Mucosa of descending colon (tissue), 3 donors: ENCODE data around the gene HAND1. TPM values are rescaled to one million over a fixed set of nuclear protein-coding genes. Genes with fewer than 3 reads are reported as not detected.

Source experiments
- ATAC-seq: fragments of 200-7000 bp; cut with Tn5 transposase; one replicate; pipeline ENCODE4 v1.9.1; 2020; ENCODE audit warnings: mild to moderate bottlenecking, moderate library complexity
- DNase-seq, 3 donors: peaks; one replicate each; pipeline ENCODE4 v3.0.0-alpha.2; 2020
- H3K36me3 ChIP-seq: fragments of 200-600 bp; one replicate; pipeline ENCODE4 v1.8.0; 2021; ENCODE audit warnings: low read depth, mild to moderate bottlenecking
- H3K4me1 ChIP-seq: fragments of 200-600 bp; one replicate; pipeline ENCODE4 v1.8.0; 2021; ENCODE audit warnings: low read depth, mild to moderate bottlenecking
- H3K4me3 ChIP-seq: fragments of 200-600 bp; one replicate; pipeline ENCODE4 v1.8.0; 2021; ENCODE audit warnings: mild to moderate bottlenecking
- H3K9me3 ChIP-seq: fragments of 200-600 bp; one replicate; pipeline ENCODE4 v1.8.0; 2021; ENCODE audit warnings: mild to moderate bottlenecking
- CTCF ChIP-seq: fragments of 200-600 bp; IDR thresholded peaks from one replicate; pipeline ENCODE4 v1.8.0; 2022; ENCODE audit warnings: antibody characterized with exemption, mild to moderate bottlenecking
- intact Hi-C, 2 donors: fragments of 100-400 bp; cut with DNase I in 1 of 2; cut with micrococcal nuclease in 1 of 2; formaldehyde crosslinking; loops; one replicate each; pipeline versions ENCODE4 v1.11.0 to v1.11.1; 2022; cut with DNase I, micrococcal nuclease
- total RNA-seq, 3 donors: library from RNA; stranded (reverse); fragmentation: NEBNext Ultra II Directional in 2 of 3; extraction: Animal tissue kit (Norgen Biotek cat#: 25700) in 2 of 3; gene quantifications; one replicate each; pipeline versions ENCODE4 v1.2.1 to v1.2.4, GENCODE V29; 2021 to 2023
- donor health status: DM: no; HTN: no; CAD: no; lungs with moderate emphysema.
- donor health status: DM: no; HTN: no; CAD: no.
- donor health status: DM: no; HTN: yes; CAD: no.

The HAND1 gene
- total RNA-seq, 3 donors from 2014 or later = 0.61 to 47.3 (median 1.8) TPM

GRCh38 chr5:154511984-154512383 lies 34.0 kb upstream of the HAND1 start:
- DNase-seq (no peak), ATAC-seq (no peak)
- Histone ChIP-seq H3K4me1 (no peaks in the 10 kb centered on the region), H3K36me3 (no peaks in the 10 kb centered on the region), H3K9me3 (no peaks in the 10 kb centered on the region), H3K4me3 (no peak overlapping the region)
- no peak for TF ChIP-seq CTCF
- intact Hi-C loops = no loop called here

GRCh38 chr5:154509784-154510555 lies 31.9 kb upstream of the HAND1 start:
- ATAC-seq (no peak), DNase-seq (no peak)
- TF ChIP-seq CTCF = no peak
- Histone ChIP-seq H3K4me1 (no peaks in the 10 kb centered on the region), H3K36me3 (no peaks in the 10 kb centered on the region), H3K4me3 (no peak overlapping the region), H3K9me3 (no peaks in the 10 kb centered on the region)
- intact Hi-C loops = no loop called here

GRCh38 chr5:154508114-154508513 lies 30.1 kb upstream of the HAND1 start:
- Histone ChIP-seq H3K4me1 (no peaks in the 10 kb centered on the region), H3K9me3 (no peaks in the 10 kb centered on the region), H3K4me3 (no peak overlapping the region), H3K36me3 (no peaks in the 10 kb centered on the region)
- DNase-seq = no peak
- no peak for TF ChIP-seq CTCF
- ATAC-seq = no peak
- intact Hi-C loops = no loop called here

- no peak overlapping the region for H3K4me3 ChIP-seq
- no peak for TF ChIP-seq CTCF
- no peaks in the 10 kb centered on the region for H3K9me3 ChIP-seq
- no peaks in the 10 kb centered on the region for H3K36me3 ChIP-seq
- intact Hi-C loops = no loop called here
- no peak for ATAC-seq
- no peak for DNase-seq
- H3K4me1 ChIP-seq = no peaks in the 10 kb centered on the region
Measured at GRCh38 chr5:154506716-154507080, 28.7 kb upstream of the HAND1 start.

- H3K4me1 ChIP-seq = no peaks in the 10 kb centered on the region
- no peaks in the 10 kb centered on the region for H3K36me3 ChIP-seq
- no peak for TF ChIP-seq CTCF
- DNase-seq (no peak), ATAC-seq (no peak)
- intact Hi-C loops = no loop called here
- H3K9me3 ChIP-seq = no peaks in the 10 kb centered on the region
- H3K4me3 ChIP-seq = no peak overlapping the region
Measured at GRCh38 chr5:154506049-154506715, 28.2 kb upstream of the HAND1 start.
